Ishikawa (cell line): ENCODE data around the gene ENPEP.
A peak's percentile ranks its signal among the peaks of the same experiment; 100 is the strongest.

ENCODE experiments used
- CEBPB ChIP-seq: IDR thresholded peaks from 2 replicates; pipeline ENCODE4 v1.6.1; 2012
- CREB1 ChIP-seq: IDR thresholded peaks from 2 replicates; pipeline ENCODE4 v1.6.1; 2012; ENCODE audit warnings: low read depth
- EGR1 ChIP-seq: IDR thresholded peaks from 2 replicates; pipeline ENCODE4 v1.6.1; 2012
- EP300 ChIP-seq: IDR thresholded peaks from 2 replicates; pipeline ENCODE4 v1.6.1; 2012; ENCODE audit warnings: borderline replicate concordance
- FOXM1 ChIP-seq: IDR thresholded peaks from 2 replicates; pipeline ENCODE4 v1.6.1; 2012; ENCODE audit warnings: low read depth, borderline replicate concordance
- NFIC ChIP-seq: IDR thresholded peaks from 2 replicates; pipeline ENCODE4 v1.6.1; 2012
- RAD21 ChIP-seq: IDR thresholded peaks from 2 replicates; pipeline ENCODE4 v1.6.1; 2012; ENCODE audit warnings: low read depth
- TAF1 ChIP-seq: IDR thresholded peaks from 2 replicates; pipeline ENCODE4 v1.6.1; 2012; ENCODE audit warnings: low read depth, mild to moderate bottlenecking
- TCF12 ChIP-seq: IDR thresholded peaks from 2 replicates; pipeline ENCODE4 v1.6.1; 2012; ENCODE audit warnings: low read depth
- TEAD4 ChIP-seq: IDR thresholded peaks from 2 replicates; pipeline ENCODE4 v1.6.1; 2012
- YY1 ChIP-seq: IDR thresholded peaks from 2 replicates; pipeline ENCODE4 v1.6.1; 2012; ENCODE audit warnings: low read depth
- ZBTB7A ChIP-seq: IDR thresholded peaks from 2 replicates; pipeline ENCODE4 v1.6.1; 2012; ENCODE audit warnings: low read depth
- TF ChIP-seq, protein P1 (sequence below): IDR thresholded peaks from 2 replicates; pipeline ENCODE4 v1.6.1; 2012
- TF ChIP-seq, protein P2 (sequence below): IDR thresholded peaks from 2 replicates; pipeline ENCODE4 v1.6.1; 2012; ENCODE audit warnings: low read depth, mild to moderate bottlenecking
- TF ChIP-seq, protein P3 (sequence below): IDR thresholded peaks from 2 replicates; pipeline ENCODE4 v1.6.1; 2012

The ENPEP gene

DNA sequence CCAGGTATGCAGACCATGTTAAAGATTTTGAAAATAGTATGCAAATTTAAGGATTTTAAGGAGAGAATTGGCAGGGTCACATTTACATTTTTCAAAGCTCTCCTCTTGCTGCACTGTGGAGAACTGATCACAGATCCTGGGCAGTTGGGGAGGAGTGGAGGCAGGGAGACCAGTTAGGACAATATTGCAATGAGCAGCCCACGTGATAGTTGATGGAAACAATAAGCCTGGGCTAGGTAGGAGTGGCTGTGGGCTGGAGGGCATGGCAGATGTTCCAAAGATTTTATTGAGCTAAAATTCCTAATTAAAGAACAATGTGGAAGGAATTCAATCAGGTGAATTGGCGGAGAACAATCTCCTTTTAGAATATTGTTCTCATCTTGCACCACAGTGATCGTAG is 50.6 kb downstream of the ENPEP start:
- no peak for TF ChIP-seq FOXM1
- no peak for TF ChIP-seq TAF1
- TF ChIP-seq, protein P1, sequence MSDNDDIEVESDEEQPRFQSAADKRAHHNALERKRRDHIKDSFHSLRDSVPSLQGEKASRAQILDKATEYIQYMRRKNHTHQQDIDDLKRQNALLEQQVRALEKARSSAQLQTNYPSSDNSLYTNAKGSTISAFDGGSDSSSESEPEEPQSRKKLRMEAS: no peak
- TF ChIP-seq NFIC: no peak
- TF ChIP-seq CREB1: no peak
- TF ChIP-seq, protein P2, sequence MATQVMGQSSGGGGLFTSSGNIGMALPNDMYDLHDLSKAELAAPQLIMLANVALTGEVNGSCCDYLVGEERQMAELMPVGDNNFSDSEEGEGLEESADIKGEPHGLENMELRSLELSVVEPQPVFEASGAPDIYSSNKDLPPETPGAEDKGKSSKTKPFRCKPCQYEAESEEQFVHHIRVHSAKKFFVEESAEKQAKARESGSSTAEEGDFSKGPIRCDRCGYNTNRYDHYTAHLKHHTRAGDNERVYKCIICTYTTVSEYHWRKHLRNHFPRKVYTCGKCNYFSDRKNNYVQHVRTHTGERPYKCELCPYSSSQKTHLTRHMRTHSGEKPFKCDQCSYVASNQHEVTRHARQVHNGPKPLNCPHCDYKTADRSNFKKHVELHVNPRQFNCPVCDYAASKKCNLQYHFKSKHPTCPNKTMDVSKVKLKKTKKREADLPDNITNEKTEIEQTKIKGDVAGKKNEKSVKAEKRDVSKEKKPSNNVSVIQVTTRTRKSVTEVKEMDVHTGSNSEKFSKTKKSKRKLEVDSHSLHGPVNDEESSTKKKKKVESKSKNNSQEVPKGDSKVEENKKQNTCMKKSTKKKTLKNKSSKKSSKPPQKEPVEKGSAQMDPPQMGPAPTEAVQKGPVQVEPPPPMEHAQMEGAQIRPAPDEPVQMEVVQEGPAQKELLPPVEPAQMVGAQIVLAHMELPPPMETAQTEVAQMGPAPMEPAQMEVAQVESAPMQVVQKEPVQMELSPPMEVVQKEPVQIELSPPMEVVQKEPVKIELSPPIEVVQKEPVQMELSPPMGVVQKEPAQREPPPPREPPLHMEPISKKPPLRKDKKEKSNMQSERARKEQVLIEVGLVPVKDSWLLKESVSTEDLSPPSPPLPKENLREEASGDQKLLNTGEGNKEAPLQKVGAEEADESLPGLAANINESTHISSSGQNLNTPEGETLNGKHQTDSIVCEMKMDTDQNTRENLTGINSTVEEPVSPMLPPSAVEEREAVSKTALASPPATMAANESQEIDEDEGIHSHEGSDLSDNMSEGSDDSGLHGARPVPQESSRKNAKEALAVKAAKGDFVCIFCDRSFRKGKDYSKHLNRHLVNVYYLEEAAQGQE: no peak
- no peak for TF ChIP-seq CEBPB
- no peak for TF ChIP-seq EP300
- TF ChIP-seq, protein P3, sequence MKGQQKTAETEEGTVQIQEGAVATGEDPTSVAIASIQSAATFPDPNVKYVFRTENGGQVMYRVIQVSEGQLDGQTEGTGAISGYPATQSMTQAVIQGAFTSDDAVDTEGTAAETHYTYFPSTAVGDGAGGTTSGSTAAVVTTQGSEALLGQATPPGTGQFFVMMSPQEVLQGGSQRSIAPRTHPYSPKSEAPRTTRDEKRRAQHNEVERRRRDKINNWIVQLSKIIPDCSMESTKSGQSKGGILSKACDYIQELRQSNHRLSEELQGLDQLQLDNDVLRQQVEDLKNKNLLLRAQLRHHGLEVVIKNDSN: no peak
- no peak for TF ChIP-seq TEAD4
- TF ChIP-seq RAD21: no peak
- no peak for TF ChIP-seq ZBTB7A
- TF ChIP-seq TCF12: no peak
- no peak for TF ChIP-seq EGR1
- TF ChIP-seq YY1: no peak

DNA sequence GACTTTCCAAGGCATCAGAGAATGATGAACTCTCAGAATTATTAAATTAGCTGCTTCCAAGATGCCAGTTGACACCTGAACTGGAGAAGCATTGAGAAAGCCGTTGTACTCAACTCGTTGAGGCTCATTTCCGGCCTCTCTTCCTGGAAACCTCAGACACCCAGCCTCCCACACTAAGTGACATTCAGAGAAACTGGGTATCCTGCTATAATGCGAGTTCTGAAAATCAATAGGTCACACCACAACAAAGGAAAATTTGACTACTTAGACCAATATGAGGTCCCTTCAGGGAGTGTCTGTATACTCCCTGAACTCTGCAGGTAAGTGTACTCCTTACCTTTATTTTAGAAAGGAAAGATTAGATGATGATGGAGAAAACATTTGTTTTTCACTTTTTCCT is 51.2 kb downstream of the ENPEP start:
- TF ChIP-seq ZBTB7A (no peak), TEAD4 (no peak), EP300 (no peak), TAF1 (no peak), EGR1 (no peak), CREB1 (no peak), CEBPB (no peak), TCF12 (no peak), NFIC (no peak)
- TF ChIP-seq, protein P2: no peak

DNA sequence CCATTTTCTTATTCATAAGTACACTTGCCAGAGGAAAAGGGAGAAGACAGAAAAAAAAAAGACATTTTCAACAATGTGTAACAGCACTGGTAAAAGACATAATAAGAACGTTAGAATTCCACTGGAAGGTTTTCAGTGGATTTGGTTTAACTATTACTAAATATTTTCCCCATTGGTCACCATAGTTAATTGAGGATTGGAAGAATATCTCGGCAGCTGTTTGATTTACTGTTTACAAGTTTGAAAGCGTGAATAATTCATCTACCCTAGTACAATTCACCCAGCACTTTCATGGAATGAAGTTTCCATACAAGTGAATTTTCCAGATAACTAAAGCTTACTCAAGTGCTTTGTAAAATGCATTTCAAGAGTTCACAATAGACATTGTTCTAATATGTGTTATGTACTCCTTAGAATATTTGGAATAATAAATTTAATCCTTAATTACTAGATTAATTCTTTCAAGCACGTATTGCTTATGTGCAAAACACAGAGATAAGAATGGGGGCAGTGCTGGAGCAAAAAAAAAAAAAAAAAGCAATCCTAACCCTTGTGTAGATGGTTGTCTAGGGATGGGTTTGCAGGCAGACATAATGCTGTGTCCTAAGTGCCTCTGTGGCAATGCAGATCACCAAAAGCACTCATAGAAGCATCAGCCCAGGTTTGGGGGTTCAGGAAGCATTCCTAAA is 57.1 kb downstream of the ENPEP start:
- TF ChIP-seq TCF12 (no peak), CREB1 (no peak), NFIC (no peak), ZBTB7A (no peak), TEAD4 (no peak), YY1 (no peak), TAF1 (no peak), EP300 (no peak), FOXM1 (no peak)

DNA sequence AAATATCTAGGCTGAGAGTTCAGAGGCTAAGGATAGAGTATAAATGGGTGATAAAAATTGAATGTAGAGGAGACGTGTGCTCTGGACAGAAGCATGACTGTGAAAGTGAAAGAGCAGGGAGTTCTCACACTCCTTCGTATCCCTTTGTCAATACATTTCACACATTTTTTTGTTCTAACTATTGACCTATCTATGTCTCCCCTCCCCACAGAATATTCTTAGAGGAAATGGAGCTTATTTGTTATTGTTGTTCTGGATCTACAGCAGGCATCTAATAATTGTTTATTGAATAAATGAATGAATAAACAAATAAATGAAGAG is 57.6 kb downstream of the ENPEP start:
- TF ChIP-seq CREB1 (no peak), EGR1 (no peak), TEAD4 (no peak), EP300 (no peak), RAD21 (no peak), TAF1 (no peak), ZBTB7A (no peak), NFIC (no peak)
- TF ChIP-seq, protein P1: no peak

DNA sequence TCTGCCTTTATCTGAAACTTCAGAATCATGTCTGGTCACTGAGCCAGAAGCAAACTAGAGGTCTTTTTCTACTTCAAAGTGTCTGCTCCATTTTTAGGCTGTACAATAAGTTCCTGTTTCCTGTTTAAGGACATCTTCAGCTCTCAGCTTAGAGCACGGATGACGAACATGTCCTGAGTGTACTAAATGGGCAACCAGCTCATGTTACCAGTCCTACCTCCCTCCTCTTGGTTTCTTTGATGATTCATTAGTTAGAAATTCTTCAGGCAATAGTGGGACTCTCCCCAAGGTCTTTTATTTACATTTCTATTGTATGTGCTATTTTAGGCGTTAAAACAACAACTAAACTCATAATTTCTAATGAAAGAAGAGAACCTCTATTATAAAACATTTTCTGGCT is 58.0 kb downstream of the ENPEP start:
- TF ChIP-seq ZBTB7A (no peak), CREB1 (no peak), YY1 (peak; percentile 44; the same call in 1 of the 2 replicates), TAF1 (no peak), TCF12 (peak; percentile 43; the same call in 1 of the 2 replicates), EGR1 (no peak), RAD21 (no peak), TEAD4 (peak; percentile 70), CEBPB (no peak), NFIC (no peak), EP300 (peak; percentile 64; the same call in 1 of the 2 replicates), FOXM1 (0 out of 2 replicates have a peak, but pooled peaks have one; percentile 32)
- TF ChIP-seq, protein P1: 0 out of 2 replicates have a peak, but pooled peaks have one; percentile 15
- TF ChIP-seq, protein P3: no peak
- TF ChIP-seq, protein P2: no peak
